Measurements from ENCODE around the gene CNOT3. TPM values are rescaled to one million over a fixed set of nuclear protein-coding genes. Genes with fewer than 3 reads are reported as not detected.

Gene CNOT3
- total and polyA plus RNA-seq, 3 donors from 2014 or later, result 79.3 to 94.3 (median 79.9) TPM

DNA sequence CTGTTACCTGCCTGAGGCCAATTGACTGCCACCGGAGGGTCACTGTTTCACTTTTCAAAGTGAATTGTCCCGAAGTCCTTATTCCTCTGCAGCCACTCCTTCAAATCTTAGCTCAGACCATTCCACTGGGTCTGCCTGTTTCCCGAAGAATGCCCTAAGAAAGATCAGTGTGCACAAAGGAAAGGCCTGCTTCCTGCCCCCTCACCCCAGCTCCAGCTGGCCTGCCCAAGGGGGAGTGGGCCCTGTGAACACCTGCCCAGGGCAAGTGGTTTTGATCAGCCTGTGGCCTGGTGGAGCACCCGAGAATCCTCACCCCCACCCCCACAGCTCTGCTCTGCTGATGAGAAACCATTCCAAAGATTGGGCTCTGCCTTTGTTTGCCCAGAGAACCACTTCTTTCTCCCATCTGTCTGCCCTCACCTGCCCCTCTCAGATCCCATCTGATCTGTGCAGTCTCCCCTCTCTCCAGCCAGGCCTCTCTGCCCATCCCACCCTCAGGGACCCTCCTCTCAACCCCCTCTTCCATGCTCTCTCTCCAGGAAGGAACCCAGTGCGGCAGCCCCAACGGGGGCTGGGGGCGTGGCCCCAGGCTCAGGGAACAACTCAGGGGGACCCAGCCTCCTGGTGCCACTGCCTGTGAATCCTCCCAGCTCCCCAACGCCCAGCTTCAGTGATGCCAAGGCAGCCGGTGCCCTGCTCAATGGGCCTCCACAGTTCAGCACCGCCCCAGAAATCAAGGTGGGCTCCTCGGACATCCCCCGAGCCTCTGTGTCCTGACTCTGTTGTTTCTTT, 11.7 kb downstream of the CNOT3 start:
- H3K27ac ChIP-seq, result no peak overlapping the region
- TF ChIP-seq POLR2A (IDR thresholded peaks at IDR 0.05), result no peak
- no peak for TF ChIP-seq CTCF (IDR thresholded peaks at IDR 0.05)
- DNase-seq, result no peak
- no peaks in the 10 kb centered on the region for H3K9me3 ChIP-seq
- H3K4me1 ChIP-seq, result no peaks in the 10 kb centered on the region
- WGBS, 2 donors, result 85% methylated on average over 12 of the region's 12 CpGs
- no peaks in the 10 kb centered on the region for H3K27me3 ChIP-seq
- intact Hi-C loops (cut with DNase I; ENCODE audit: low total_unique reads), result no loop called here
- H3K36me3 ChIP-seq (ENCODE audit: low read depth, missing control alignments), result no peaks in the 10 kb centered on the region
- no peak overlapping the region for H3K4me3 ChIP-seq

DNA sequence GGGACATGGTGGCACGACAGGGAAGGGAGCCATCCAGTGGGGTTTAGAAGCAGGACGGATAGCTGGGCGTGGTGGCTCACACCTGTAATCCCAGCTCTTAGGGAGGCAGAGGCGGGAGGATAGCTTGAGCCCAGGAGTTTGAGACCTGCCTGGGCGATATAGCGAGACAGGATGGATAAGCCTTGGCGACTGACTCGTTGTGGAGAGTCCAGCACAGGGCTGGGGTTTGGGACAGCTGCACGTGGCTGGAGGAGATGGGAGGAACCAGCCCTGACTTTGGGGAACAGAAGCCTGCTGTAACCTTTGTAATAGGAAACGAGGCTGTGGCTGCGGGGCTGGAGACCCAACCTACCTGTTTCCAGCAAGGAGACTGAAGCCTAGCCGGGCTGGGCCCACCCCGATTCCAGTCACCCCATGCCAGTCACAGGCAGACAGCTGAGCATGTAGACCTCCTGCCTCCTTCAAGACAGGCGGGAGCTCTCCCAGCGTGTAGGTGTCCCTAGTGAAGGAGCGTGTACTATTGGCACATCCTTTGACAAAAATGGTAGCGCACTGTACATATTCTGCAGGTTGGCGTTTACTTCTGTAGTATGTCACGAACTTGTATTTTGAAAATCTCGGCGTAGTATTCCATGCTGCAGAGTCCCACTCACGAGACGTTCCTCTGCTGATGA, 13.9 kb downstream of the CNOT3 start:
- Histone ChIP-seq H3K9me3 (no peaks in the 10 kb centered on the region), H3K27me3 (no peaks in the 10 kb centered on the region), H3K27ac (no peak overlapping the region), H3K4me1 (no peaks in the 10 kb centered on the region), H3K36me3 (ENCODE audit: low read depth, missing control alignments) (no peaks in the 10 kb centered on the region), H3K4me3 (no peak overlapping the region)
- no peak for DNase-seq
- WGBS, 2 donors, result 80 to 84% methylated on average over 18 to 23 of the region's 23 CpGs
- TF ChIP-seq POLR2A (IDR thresholded peaks at IDR 0.05) (no peak), CTCF (IDR thresholded peaks at IDR 0.05) (no peak)
- intact Hi-C loops (cut with DNase I; ENCODE audit: low total_unique reads), result no loop called here

DNA sequence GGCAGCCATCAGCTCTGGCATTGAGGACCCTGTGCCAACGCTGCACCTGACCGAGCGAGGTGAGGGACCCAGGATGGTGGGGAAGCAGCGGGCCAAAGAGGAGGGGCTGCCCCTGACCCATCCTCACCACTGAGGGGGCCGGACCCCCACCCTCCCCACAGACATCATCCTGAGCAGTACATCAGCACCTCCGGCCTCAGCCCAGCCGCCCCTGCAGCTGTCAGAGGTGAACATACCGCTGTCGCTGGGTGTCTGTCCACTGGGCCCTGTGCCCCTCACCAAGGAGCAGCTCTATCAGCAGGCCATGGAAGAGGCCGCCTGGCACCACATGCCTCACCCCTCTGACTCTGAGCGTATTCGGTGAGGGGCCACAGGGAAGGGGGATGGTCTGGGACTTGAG, 14.7 kb downstream of the CNOT3 start:
- WGBS, 2 donors, result 85 to 88% methylated on average over 12 of the region's 12 CpGs
- Histone ChIP-seq H3K4me3 (no peak overlapping the region), H3K9me3 (no peaks in the 10 kb centered on the region), H3K4me1 (no peaks in the 10 kb centered on the region), H3K27ac (no peak overlapping the region), H3K27me3 (no peaks in the 10 kb centered on the region), H3K36me3 (ENCODE audit: low read depth, missing control alignments) (no peaks in the 10 kb centered on the region)
- TF ChIP-seq CTCF (IDR thresholded peaks at IDR 0.05) (no peak), POLR2A (IDR thresholded peaks at IDR 0.05) (no peak)
- intact Hi-C loops (cut with DNase I; ENCODE audit: low total_unique reads), result no loop called here
- DNase-seq, result no peak

DNA sequence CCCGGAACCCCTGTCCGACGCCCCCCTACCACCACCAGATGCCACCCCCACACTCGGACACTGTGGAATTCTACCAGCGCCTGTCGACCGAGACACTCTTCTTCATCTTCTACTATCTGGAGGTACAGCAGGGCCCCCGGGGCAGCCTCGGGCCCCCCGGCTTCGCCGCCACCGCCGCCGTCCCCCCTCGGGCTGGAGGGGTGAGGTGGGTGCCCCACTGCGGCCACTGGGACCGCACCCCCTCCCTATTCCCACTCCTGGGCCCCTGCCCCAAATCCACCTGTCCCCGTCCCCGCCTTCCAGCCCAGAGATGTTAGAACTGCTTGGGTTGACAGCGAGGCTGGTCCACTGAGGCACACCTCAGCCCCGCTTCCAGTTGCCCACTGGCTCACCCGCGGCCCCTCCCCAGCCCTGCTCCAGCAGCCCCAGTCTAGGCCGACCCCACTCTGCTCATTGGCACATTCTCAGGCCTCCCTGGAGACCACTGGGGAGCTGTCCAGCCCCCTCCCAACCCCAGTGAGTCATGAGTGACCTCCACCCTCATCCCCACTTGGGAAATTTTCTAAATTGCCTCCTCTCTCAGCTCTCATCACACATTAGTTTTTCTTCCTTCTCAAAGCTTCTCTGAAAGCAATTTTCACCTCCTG, 15.4 kb downstream of the CNOT3 start:
- H3K27ac ChIP-seq, result peak overlapping the region in 1 of 2 donors; percentile 25
- no peaks in the 10 kb centered on the region for H3K27me3 ChIP-seq
- H3K36me3 ChIP-seq (ENCODE audit: low read depth, missing control alignments), result no peaks in the 10 kb centered on the region
- H3K4me1 ChIP-seq, result no peaks in the 10 kb centered on the region
- 74 to 85% methylated on average over 10 to 23 of the region's 25 CpGs for WGBS, 2 donors
- no peak for DNase-seq
- intact Hi-C loops (cut with DNase I; ENCODE audit: low total_unique reads), result no loop called here
- no peak overlapping the region for H3K4me3 ChIP-seq
- no peaks in the 10 kb centered on the region for H3K9me3 ChIP-seq
- no peak for TF ChIP-seq CTCF (IDR thresholded peaks at IDR 0.05)
- TF ChIP-seq POLR2A (IDR thresholded peaks at IDR 0.05), result no peak
